Kidney (tissue), 14 donors: ENCODE results near the gene INTS14. TPM values are rescaled to one million over a fixed set of nuclear protein-coding genes. Genes with fewer than 3 reads are reported as not detected.

Experiments used
- DNase-seq, 5 donors: peaks; one replicate each; pipeline ENCODE4 v3.0.0-alpha.2; 2013 to 2020
- FAIRE-seq: peaks from 2 replicates; lab custom pipeline; 2012; peaks lifted over from hg19 to GRCh38; lab: Jason Lieb, UNC
- H3K27ac ChIP-seq, 2 donors: one replicate each; pipeline ENCODE4 v1.7.0; 2013; ENCODE audit warnings: low read depth in 2 of 2, low read length in 2 of 2, inconsistent platforms in 1 of 2
- H3K27me3 ChIP-seq: one replicate; pipeline ENCODE4 v1.7.1; 2013; ENCODE audit warnings: low read length, inconsistent platforms; ENCODE audit not compliant: control insufficient read depth, insufficient read depth
- H3K36me3 ChIP-seq, 3 donors: one replicate each; pipeline versions ENCODE4 v1.7.0 to v1.7.1; 2013; ENCODE audit warnings: low read length in 3 of 3, control low read depth in 1 of 3, inconsistent platforms in 1 of 3; ENCODE audit not compliant: insufficient read depth in 3 of 3, control insufficient read depth in 2 of 3
- H3K4me1 ChIP-seq, 3 donors: one replicate each; pipeline versions ENCODE4 v1.7.0 to v1.7.1; 2013; ENCODE audit warnings: low read length in 3 of 3, inconsistent platforms in 1 of 3, low read depth in 1 of 3; ENCODE audit not compliant: control insufficient read depth in 2 of 3, insufficient read depth in 2 of 3
- H3K4me3 ChIP-seq, 3 donors: one replicate each; pipeline versions ENCODE4 v1.7.0 to v1.8.1; 2013; ENCODE audit warnings: low read length in 3 of 3, control low read depth in 1 of 3, inconsistent platforms in 1 of 3
- H3K9ac ChIP-seq, 3 donors: one replicate each; pipeline versions ENCODE4 v1.7.0 to v1.7.1; 2013; ENCODE audit warnings: low read length in 3 of 3, control low read depth in 1 of 3, inconsistent platforms in 1 of 3
- H3K9me3 ChIP-seq, 3 donors: one replicate each; pipeline versions ENCODE4 v1.7.0 to v1.7.1; 2013; ENCODE audit warnings: low read length in 3 of 3, control low read depth in 1 of 3, inconsistent platforms in 1 of 3; ENCODE audit not compliant: control insufficient read depth in 2 of 3, insufficient read depth in 1 of 3
- CTCF ChIP-seq: IDR thresholded peaks from 3 replicates; pipeline ENCODE4 v1.5.1; 2012; ENCODE audit warnings: mild to moderate bottlenecking, moderate library complexity, borderline replicate concordance; ENCODE audit not compliant: insufficient read depth; ENCODE audit errors: extremely low read depth
- intact Hi-C: fragments of 100-400 bp; cut with DNase I; formaldehyde crosslinking; loops from one replicate; pipeline ENCODE4 v1.11.1; 2022
- polyA plus RNA-seq: library from polyadenylated mRNA; stranded (reverse); fragments of 350-450 nt; fragmentation: Illumina TruSeq; extraction: RNeasy Lipid Tissue Mini Kit (QIAGEN cat#74804); gene quantifications from one replicate; pipeline ENCODE4 v1.2.3, GENCODE V29; 2014; ENCODE audit warnings: low read depth, low replicate concordance; ENCODE audit not compliant: insufficient read depth
- total RNA-seq: library from RNA; stranded (reverse); fragmentation: NEBNext Ultra II Directional; extraction: Animal tissue kit (Norgen Biotek cat#: 25700); gene quantifications from one replicate; pipeline ENCODE4 v1.2.1, GENCODE V29; 2021
- donor health status: control.
- donor health status: control.
- donor health status: control.
- donor health status: control.
- donor health status: control.
- donor health status: DM: yes; HTN: yes; CAD: no.
- donor health status: Normal renal cell carcinoma (clear cell type).

INTS14 gene
- total and polyA plus RNA-seq, 2 donors from 2014 or later = 27.8 to 37.1 TPM

GRCh38 chr15:65655026-65655425 is 44.1 kb upstream of the INTS14 start:
- Histone ChIP-seq H3K9ac (no peak overlapping the region), H3K27ac (no peak overlapping the region), H3K9me3 (no peaks in the 10 kb centered on the region), H3K4me1 (no peaks in the 10 kb centered on the region), H3K36me3 (peaks cover 0 to 14% (median 5%) of the 10 kb centered on the region in 3 donors), H3K27me3 (no peaks in the 10 kb centered on the region), H3K4me3 (no peak overlapping the region)
- DNase-seq = no peak
- no peak for FAIRE-seq
- TF ChIP-seq CTCF = no peak
- intact Hi-C loops = no loop called here

- no peak for TF ChIP-seq CTCF
- Histone ChIP-seq H3K4me3 (no peak overlapping the region), H3K9me3 (no peaks in the 10 kb centered on the region), H3K9ac (no peak overlapping the region), H3K27me3 (no peaks in the 10 kb centered on the region), H3K36me3 (peaks cover 0 to 14% (median 3%) of the 10 kb centered on the region in 3 donors), H3K4me1 (no peaks in the 10 kb centered on the region), H3K27ac (no peak overlapping the region)
- DNase-seq (no peak), FAIRE-seq (no peak)
- intact Hi-C loops = no loop called here
Measured at GRCh38 chr15:65653801-65654521, 43.0 kb upstream of the INTS14 start.

GRCh38 chr15:65653341-65653740 is 42.4 kb upstream of the INTS14 start:
- Histone ChIP-seq H3K27ac (no peak overlapping the region), H3K4me1 (no peaks in the 10 kb centered on the region), H3K27me3 (no peaks in the 10 kb centered on the region), H3K36me3 (peaks cover 0 to 14% (median 3%) of the 10 kb centered on the region in 3 donors), H3K4me3 (no peak overlapping the region), H3K9me3 (no peaks in the 10 kb centered on the region), H3K9ac (no peak overlapping the region)
- FAIRE-seq = no peak
- intact Hi-C loops = no loop called here
- DNase-seq = no peak
- no peak for TF ChIP-seq CTCF
